IMR-90 (cell line): Measurements from ENCODE around the gene ADGRB3. TPM values are rescaled to one million over a fixed set of nuclear protein-coding genes. Genes with fewer than 3 reads are reported as not detected.

Source experiments
- ATAC-seq: fragments of 200-7000 bp; cut with Tn5 transposase; 2 replicates; pipeline ENCODE4 v1.9.1; 2020; ENCODE audit warnings: low read depth, mild to moderate bottlenecking, moderate library complexity
- BruUV-seq: library from RNA; stranded (reverse); fragments of 400-500 nt; replicated peaks from 2 replicates; lab custom pipeline; 2021; lab: Mats Ljungman, UMichigan
- CTCF ChIA-PET: fragments of 300-600 bp; formaldehyde crosslinking; extraction: SDS; loops from one replicate; lab custom pipeline; 2021; ENCODE audit warnings: antibody characterized with exemption; lab: Yijun Ruan, JAX
- POLR2A ChIA-PET: fragments of 300-600 bp; sonication (Branson Sonifier 250); formaldehyde crosslinking; loops from one replicate; lab custom pipeline; 2022; ENCODE audit warnings: antibody characterized with exemption; ENCODE audit not compliant: unreplicated experiment; lab: Charles Lee
- DNase-seq: peaks from one replicate; pipeline ENCODE4 v3.0.0; 2013
- H2AFZ ChIP-seq: replicated peaks from 2 replicates; pipeline ENCODE3; 2013; ENCODE audit warnings: low read length, mild to moderate bottlenecking; ENCODE audit not compliant: poor library complexity
- H2AK5ac ChIP-seq: 2 replicates; pipeline ENCODE4 v1.6.1; 2013; ENCODE audit warnings: low read depth, low read length, inconsistent platforms
- H2AK9ac ChIP-seq: replicated peaks from 2 replicates; pipeline ENCODE3; 2013; ENCODE audit warnings: mild to moderate bottlenecking, low read depth, low read length, moderate library complexity; ENCODE audit not compliant: poor library complexity
- H2BK120ac ChIP-seq: 2 replicates; pipeline ENCODE4 v1.6.1; 2013; ENCODE audit warnings: low read depth, low read length, inconsistent platforms
- H2BK15ac ChIP-seq: 3 replicates; pipeline ENCODE4 v1.6.1; 2013; ENCODE audit warnings: low read depth, low read length, inconsistent platforms
- H2BK20ac ChIP-seq: 2 replicates; pipeline ENCODE4 v1.6.1; 2013; ENCODE audit warnings: low read depth, mild to moderate bottlenecking, inconsistent platforms, low read length, moderate library complexity
- H2BK5ac ChIP-seq: 2 replicates; pipeline ENCODE4 v1.6.1; 2013; ENCODE audit warnings: mild to moderate bottlenecking, low read depth, low read length, inconsistent platforms; ENCODE audit not compliant: poor library complexity, severe bottlenecking
- H3K14ac ChIP-seq: replicated peaks from 2 replicates; pipeline ENCODE4 v1.6.1; 2013; ENCODE audit warnings: low read depth, low read length, inconsistent platforms
- H3K18ac ChIP-seq: 2 replicates; pipeline ENCODE4 v1.6.1; 2013; ENCODE audit warnings: low read depth, low read length, control low read depth
- H3K23ac ChIP-seq: 2 replicates; pipeline ENCODE4 v1.6.1; 2013; ENCODE audit warnings: low read depth, low read length, inconsistent platforms
- H3K27ac ChIP-seq: 2 replicates; pipeline ENCODE4 v1.5.1; 2013; ENCODE audit warnings: mild to moderate bottlenecking, control low read depth, low read length; ENCODE audit not compliant: insufficient read depth
- H3K27me3 ChIP-seq: 2 replicates; pipeline ENCODE4 v1.6.1; 2013; ENCODE audit warnings: low read length; ENCODE audit not compliant: control insufficient read depth, insufficient read depth
- H3K36me3 ChIP-seq: 2 replicates; pipeline ENCODE4 v1.6.1; 2013; ENCODE audit warnings: low read length, mixed read lengths; ENCODE audit not compliant: control insufficient read depth, insufficient read depth
- H3K4ac ChIP-seq: 2 replicates; pipeline ENCODE4 v1.6.1; 2013; ENCODE audit warnings: low read depth, low read length, inconsistent platforms
- H3K4me1 ChIP-seq: 2 replicates; pipeline ENCODE4 v1.6.1; 2013; ENCODE audit warnings: low read length, mixed read lengths; ENCODE audit not compliant: control insufficient read depth, insufficient read depth
- H3K4me2 ChIP-seq: 2 replicates; pipeline ENCODE4 v1.6.1; 2013; ENCODE audit warnings: low read depth, mild to moderate bottlenecking, control low read depth, low read length, moderate library complexity
- H3K4me3 ChIP-seq: 2 replicates; pipeline ENCODE4 v1.5.1; 2013; ENCODE audit warnings: low read depth, mild to moderate bottlenecking, control low read depth, low read length, moderate library complexity; ENCODE audit not compliant: insufficient read depth
- H3K56ac ChIP-seq: 2 replicates; pipeline ENCODE4 v1.6.1; 2013; ENCODE audit warnings: low read length, inconsistent platforms; ENCODE audit not compliant: insufficient read depth; ENCODE audit errors: extremely low read depth
- H3K79me1 ChIP-seq, 2 experiments: 2 replicates each; pipeline ENCODE4 v1.6.1; 2013; ENCODE audit warnings: low read length in 2 of 2, inconsistent platforms in 1 of 2, low read depth in 1 of 2
- H3K9ac ChIP-seq: 2 replicates; pipeline ENCODE4 v1.6.1; 2013; ENCODE audit warnings: low read depth, low read length, control low read depth
- H3K9me1 ChIP-seq: 2 replicates; pipeline ENCODE4 v1.6.1; 2013; ENCODE audit warnings: low read length, inconsistent platforms; ENCODE audit not compliant: insufficient read depth
- H3K9me3 ChIP-seq: 2 replicates; pipeline ENCODE4 v1.6.1; 2013; ENCODE audit warnings: low read length; ENCODE audit not compliant: control insufficient read depth, insufficient read depth
- H4K20me1 ChIP-seq: 2 replicates; pipeline ENCODE4 v1.6.1; 2013; ENCODE audit warnings: low read length, inconsistent platforms; ENCODE audit not compliant: insufficient read depth
- H4K5ac ChIP-seq: 2 replicates; pipeline ENCODE4 v1.6.1; 2013; ENCODE audit warnings: mild to moderate bottlenecking, low read depth, low read length, control low read depth
- H4K8ac ChIP-seq, 2 experiments: 2 replicates each; pipeline ENCODE4 v1.6.1; 2013; ENCODE audit warnings: low read depth in 2 of 2, low read length in 2 of 2, control low read depth in 1 of 2, inconsistent platforms in 1 of 2
- H4K91ac ChIP-seq: 2 replicates; pipeline ENCODE4 v1.6.1; 2013; ENCODE audit warnings: low read depth, low read length, inconsistent platforms; ENCODE audit not compliant: insufficient read depth
- BHLHE40 ChIP-seq: fragments of 150-350 bp; IDR thresholded peaks from 2 replicates; pipeline ENCODE4 v1.6.1; 2016; ENCODE audit warnings: mild to moderate bottlenecking, low read depth, low read length
- CHD1 ChIP-seq: IDR thresholded peaks from 2 replicates; pipeline ENCODE4 v1.6.1; 2012; ENCODE audit warnings: low read depth, low read length, improper control_type of control experiment
- CTCF ChIP-seq: conservative IDR thresholded peaks from 2 replicates; pipeline ENCODE4 v1.5.1; 2012; ENCODE audit warnings: mild to moderate bottlenecking, low read depth, low read length, improper control_type of control experiment
- ELK1 ChIP-seq: fragments of 150-350 bp; IDR thresholded peaks from 2 replicates; pipeline ENCODE4 v1.6.1; 2016; ENCODE audit warnings: low read depth, mild to moderate bottlenecking, low read length, moderate library complexity, borderline replicate concordance
- MAFK ChIP-seq: IDR thresholded peaks from 2 replicates; pipeline ENCODE4 v1.6.1; 2012; ENCODE audit warnings: low read depth, low read length, improper control_type of control experiment
- NFE2L2 ChIP-seq: fragments of 150-350 bp; IDR thresholded peaks from 2 replicates; pipeline ENCODE4 v1.6.1; 2016; ENCODE audit warnings: low read depth, mild to moderate bottlenecking, low read length
- POLR2A ChIP-seq: IDR thresholded peaks from 2 replicates; pipeline ENCODE4 v1.6.1; 2012; ENCODE audit warnings: mild to moderate bottlenecking, low read depth, low read length
- RCOR1 ChIP-seq: IDR thresholded peaks from 2 replicates; pipeline ENCODE4 v1.6.1; 2012; ENCODE audit warnings: mild to moderate bottlenecking, low read length, improper control_type of control experiment; ENCODE audit not compliant: insufficient replicate concordance
- dilution Hi-C: fragments of 300-500 bp; cut with HindIII; formaldehyde crosslinking; loops from one replicate; pipeline ENCODE4 v1.14.3; 2018; ENCODE audit warnings: low sequenced_read_pairs; ENCODE audit not compliant: unreplicated experiment
- in situ Hi-C: fragments of 300-500 bp; cut with MboI; formaldehyde crosslinking; loops from 3 replicates; pipeline ENCODE4 v1.14.3; 2019; ENCODE audit warnings: low sequenced_read_pairs, inconsistent platforms, mixed read lengths
- intact Hi-C: fragments of 100-400 bp; cut with micrococcal nuclease; formaldehyde crosslinking; loops from 2 replicates; pipeline ENCODE4 v1.10.0; 2022
- polyA plus RNA-seq, 3 experiments: library from polyadenylated mRNA; depleted of rRNA; stranded (reverse); fragments of >200 nt; gene quantifications; 2 replicates each; pipeline ENCODE4 v1.2.3, GENCODE V29; 2012; ENCODE audit warnings: low replicate concordance in 1 of 3
- total RNA-seq: library from RNA; depleted of rRNA; stranded (reverse); fragments of >200 nt; gene quantifications from 2 replicates; pipeline ENCODE4 v1.2.3, GENCODE V29; 2012

Gene ADGRB3
- total and polyA plus RNA-seq, 2 of the 4 experiments (the other 2 are of a cell fraction) = not detected

- Histone ChIP-seq H4K20me1 (no peaks in the 10 kb centered on the region), H3K9me1 (no peaks in the 10 kb centered on the region), H2AFZ (no peak overlapping the region), H3K9ac (no peak overlapping the region), H3K79me1 (no peaks in the 10 kb centered on the region), H3K18ac (no peak overlapping the region), H3K4me2 (no peak overlapping the region), H3K9me3 (no peaks in the 10 kb centered on the region; the same call in 1 of the 2 replicates), H3K4me1 (no peaks in the 10 kb centered on the region), H2BK15ac (no peak overlapping the region), H4K5ac (no peak overlapping the region), H2BK120ac (no peak overlapping the region), H4K8ac (no peak overlapping the region), H3K4ac (no peak overlapping the region), H3K14ac (no peak overlapping the region), H4K91ac (no peak overlapping the region), H3K23ac (no peak overlapping the region), H2BK5ac (no peak overlapping the region), H3K4me3 (no peak overlapping the region), H2AK9ac (no peak overlapping the region), H3K27ac (no peak overlapping the region), H3K36me3 (no peaks in the 10 kb centered on the region), H3K56ac (no peak overlapping the region), H3K27me3 (no peaks in the 10 kb centered on the region), H2AK5ac (no peak overlapping the region), H2BK20ac (no peak overlapping the region)
- dilution Hi-C loops = no loop called here
- no peak for ATAC-seq
- DNase-seq = no peak
- intact Hi-C loops = no loop called here
- in situ Hi-C loops = no loop called here
- TF ChIP-seq POLR2A = no peak
- no peak for TF ChIP-seq CTCF
- TF ChIP-seq BHLHE40 = no peak
- TF ChIP-seq CHD1 = no peak
- TF ChIP-seq NFE2L2 = no peak
- TF ChIP-seq MAFK = no peak
- no peak for TF ChIP-seq RCOR1
- no peak for TF ChIP-seq ELK1
- ChIA-PET POLR2A (no interaction called here), CTCF (no interaction called here)
- BruUV-seq = no TSS peak
Measured at GRCh38 chr6:68838571-68838970, 203.5 kb downstream of the ADGRB3 start.
